A549 (cell line): ENCODE data around the gene RBFOX1. TPM values are rescaled to one million over a fixed set of nuclear protein-coding genes. Genes with fewer than 3 reads are reported as not detected.

Experiments
- ATAC-seq, 2 experiments: fragments of 200-7000 bp in 1 of 2; fragments of >200 bp in 1 of 2; cut with Nextera tagmentation in 1 of 2; cut with Tn5 transposase in 1 of 2; 3 replicates each; pipeline versions ENCODE4 v1.8.0 to v1.9.1; 2018 to 2020; ENCODE audit warnings: mild to moderate bottlenecking in 1 of 2, moderate library complexity in 1 of 2
- CTCF ChIA-PET: fragments of 300-600 bp; sonication (Branson Sonifier 250); formaldehyde crosslinking; extraction: SDS; loops from one replicate; lab custom pipeline; 2021; ENCODE audit warnings: antibody characterized with exemption, inconsistent platforms; lab: Yijun Ruan, JAX
- POLR2A ChIA-PET: fragments of 350-600 bp; formaldehyde crosslinking; extraction: SDS; loops from one replicate; lab custom pipeline; 2021; ENCODE audit warnings: antibody characterized with exemption, inconsistent platforms; lab: Yijun Ruan, JAX
- DNase-seq, 2 experiments: peaks; one replicate each; pipeline versions ENCODE4 v3.0.0 to v3.0.0-alpha.2; 2011 to 2016; ENCODE audit warnings: low read depth in 1 of 2, low spot score in 1 of 2
- FAIRE-seq: peaks from 2 replicates; lab custom pipeline; 2011; peaks lifted over from hg19 to GRCh38; lab: Jason Lieb, UNC
- H3K27ac ChIP-seq, 2 experiments: fragments of >200 bp; sonication (Bioruptor Twin); formaldehyde crosslinking; 3 replicates each; pipeline ENCODE4 v1.5.1; 2016 to 2017
- H3K4me1 ChIP-seq: fragments of >200 bp; sonication (Bioruptor Twin); formaldehyde crosslinking; 3 replicates; pipeline ENCODE4 v1.6.1; 2016
- H3K4me2 ChIP-seq: fragments of >200 bp; sonication (Bioruptor Twin); formaldehyde crosslinking; 3 replicates; pipeline ENCODE4 v1.6.1; 2016
- H3K4me3 ChIP-seq: fragments of >200 bp; sonication (Bioruptor Twin); formaldehyde crosslinking; 3 replicates; pipeline ENCODE4 v1.5.1; 2016
- H3K9me3 ChIP-seq: fragments of >200 bp; sonication (Bioruptor Twin); formaldehyde crosslinking; 3 replicates; pipeline ENCODE4 v1.6.1; 2016
- CEBPB ChIP-seq, 2 experiments: fragments of >200 bp in 1 of 2; sonication (Bioruptor Twin) in 1 of 2; formaldehyde crosslinking in 1 of 2; IDR thresholded peaks; 2 replicates each; pipeline ENCODE4 v1.6.1; 2012 to 2016
- FOXS1 ChIP-seq: fragments of 250-450 bp; sonication (Bioruptor Pico); IDR thresholded peaks from 2 replicates; pipeline ENCODE4 v1.5.0; 2020; ENCODE audit warnings: mild to moderate bottlenecking, moderate library complexity
- GATA3 ChIP-seq: IDR thresholded peaks from 2 replicates; pipeline ENCODE4 v1.6.1; 2012; ENCODE audit warnings: borderline replicate concordance
- HDAC2 ChIP-seq: fragments of 200-600 bp; sonication (generic); IDR thresholded peaks from 2 replicates; pipeline ENCODE4 v1.6.1; 2016
- JUN ChIP-seq, 2 experiments: fragments of >200 bp; sonication (Bioruptor Twin); formaldehyde crosslinking; IDR thresholded peaks; 2 replicates in 1 of 2; 3 replicates in 1 of 2; pipeline ENCODE4 v1.6.1; 2016 to 2017
- JUNB ChIP-seq: fragments of >200 bp; sonication (Bioruptor Twin); formaldehyde crosslinking; IDR thresholded peaks from 2 replicates; pipeline ENCODE4 v1.6.1; 2016
- KDM1A ChIP-seq: fragments of 200-600 bp; sonication (generic); IDR thresholded peaks from 2 replicates; pipeline ENCODE4 v1.6.1; 2016; ENCODE audit warnings: low read depth, mild to moderate bottlenecking
- KDM5A ChIP-seq: fragments of 200-600 bp; sonication (generic); IDR thresholded peaks from 2 replicates; pipeline ENCODE4 v1.6.1; 2016; ENCODE audit warnings: antibody characterized with exemption, mild to moderate bottlenecking
- MAFK ChIP-seq: fragments of 450-650 bp; IDR thresholded peaks from 2 replicates; pipeline ENCODE4 v1.6.1; 2014; ENCODE audit not compliant: partially characterized antibody
- MAZ ChIP-seq: fragments of 150-350 bp; IDR thresholded peaks from 2 replicates; pipeline ENCODE4 v1.6.1; 2014; ENCODE audit warnings: antibody characterized with exemption, low read depth, low read length, borderline replicate concordance
- MYC ChIP-seq: IDR thresholded peaks from 2 replicates; pipeline ENCODE4 v1.6.1; 2012; ENCODE audit warnings: mild to moderate bottlenecking, inconsistent platforms, low read length, improper control_type of control experiment, borderline replicate concordance
- NFE2L2 ChIP-seq: fragments of 150-350 bp; conservative IDR thresholded peaks from 2 replicates; pipeline ENCODE4 v1.6.1; 2014; ENCODE audit warnings: low read length
- NR3C1 ChIP-seq: fragments of >200 bp; sonication (Bioruptor Twin); formaldehyde crosslinking; IDR thresholded peaks from 3 replicates; pipeline ENCODE4 v1.6.1; 2017
- POLR2A ChIP-seq: IDR thresholded peaks from 2 replicates; pipeline ENCODE4 v1.6.1; 2012; ENCODE audit warnings: mild to moderate bottlenecking, low read length
- POLR2AphosphoS2 ChIP-seq: conservative IDR thresholded peaks from 2 replicates; pipeline ENCODE4 v1.6.1; 2012; ENCODE audit warnings: low read length, improper control_type of control experiment, inconsistent platforms
- RAD21 ChIP-seq, 2 experiments: fragments of >200 bp in 1 of 2; sonication (Bioruptor Twin) in 1 of 2; formaldehyde crosslinking in 1 of 2; IDR thresholded peaks in 1 of 2; conservative IDR thresholded peaks in 1 of 2; 2 replicates in 1 of 2; 3 replicates in 1 of 2; pipeline ENCODE4 v1.6.1; 2012 to 2018; ENCODE audit warnings: inconsistent platforms in 1 of 2
- RARB ChIP-seq: fragments of 250-450 bp; sonication (Bioruptor Pico); IDR thresholded peaks from 2 replicates; pipeline ENCODE4 v1.8.0; 2021; ENCODE audit warnings: mild to moderate bottlenecking, moderate library complexity
- SMC3 ChIP-seq: fragments of >200 bp; sonication (Bioruptor Twin); formaldehyde crosslinking; IDR thresholded peaks from 3 replicates; pipeline ENCODE4 v1.6.1; 2018; ENCODE audit warnings: inconsistent platforms
- SREBF2 ChIP-seq: fragments of 450-650 bp; IDR thresholded peaks from 2 replicates; pipeline ENCODE4 v1.6.1; 2014; ENCODE audit warnings: mild to moderate bottlenecking, moderate library complexity
- TFCP2L1 ChIP-seq: fragments of 250-450 bp; sonication (Bioruptor Pico); IDR thresholded peaks from 2 replicates; pipeline ENCODE4 v1.5.0; 2021; ENCODE audit warnings: mild to moderate bottlenecking
- TP53 ChIP-seq: fragments of 250-450 bp; sonication (Bioruptor Pico); IDR thresholded peaks from 2 replicates; pipeline ENCODE4 v1.5.0; 2021; ENCODE audit warnings: mild to moderate bottlenecking, moderate library complexity
- ZNF302 ChIP-seq: fragments of 250-450 bp; sonication (Bioruptor Pico); IDR thresholded peaks from 2 replicates; pipeline ENCODE4 v1.9.0; 2021; ENCODE audit warnings: inconsistent platforms, mild to moderate bottlenecking, moderate library complexity
- ZSCAN20 ChIP-seq: fragments of 250-450 bp; sonication (Bioruptor Pico); IDR thresholded peaks from 2 replicates; pipeline ENCODE4 v1.8.0; 2022; ENCODE audit warnings: mild to moderate bottlenecking, moderate library complexity
- WGBS: methylation state at CpG from one replicate; pipeline ENCODE4 v1.1.6; 2017; ENCODE audit errors: missing lambda C conversion rate; 5-methylcytosine and 5-hydroxymethylcytosine counted together
- polyA plus RNA-seq, 4 experiments: library from polyadenylated mRNA; depleted of rRNA in 3 of 4; stranded (reverse); fragments of >200 nt; fragmentation: RNase III in 1 of 4; extraction: RNeasy Plus Mini Kit Qiagen cat#74134 plus additional on column Dnase treatment in 1 of 4; gene quantifications; 2 replicates in 3 of 4; 3 replicates in 1 of 4; pipeline ENCODE4 v1.2.3, GENCODE V29; 2011 to 2017
- TF ChIP-seq, protein P1 (sequence below): fragments of 250-450 bp; sonication (Bioruptor Pico); IDR thresholded peaks from 2 replicates; pipeline ENCODE4 v1.5.0; 2020; ENCODE audit warnings: low read depth, mild to moderate bottlenecking, moderate library complexity
- TF ChIP-seq, protein P2 (sequence below): fragments of >200 bp; sonication (Bioruptor Twin); formaldehyde crosslinking; IDR thresholded peaks from 3 replicates; pipeline ENCODE4 v1.6.1; 2016
- TF ChIP-seq, protein P3 (sequence below): IDR thresholded peaks from 2 replicates; pipeline ENCODE4 v1.6.1; 2012
- TF ChIP-seq, protein P4 (sequence below): IDR thresholded peaks from 2 replicates; pipeline ENCODE4 v1.6.1; 2012
- TF ChIP-seq, protein P5 (sequence below): fragments of 200-600 bp; sonication (generic); IDR thresholded peaks from 2 replicates; pipeline ENCODE4 v1.6.1; 2016; ENCODE audit warnings: antibody characterized with exemption, mild to moderate bottlenecking, moderate library complexity

RBFOX1 gene
- polyA plus RNA-seq, 2 of the 4 experiments (the other 2 are of a cell fraction), result not detected

DNA sequence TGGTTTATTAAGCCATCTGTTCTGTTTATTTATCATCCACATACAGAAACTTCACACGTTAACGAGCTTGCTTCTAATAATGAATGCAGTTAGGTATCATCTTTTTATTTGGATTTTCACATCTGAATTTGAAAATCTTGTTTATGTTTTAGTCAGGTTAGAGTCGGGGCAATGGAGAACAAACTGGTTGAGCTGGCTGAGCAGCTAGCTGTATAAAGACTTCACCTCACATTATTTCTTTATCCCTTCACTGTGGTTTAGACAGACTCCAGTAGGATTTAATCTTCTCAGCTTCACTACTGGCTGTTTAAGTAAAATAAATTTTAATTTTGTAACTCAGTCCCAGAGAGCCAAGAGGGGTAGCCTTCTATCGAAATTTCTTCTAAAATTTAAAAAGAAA lies 415.9 kb downstream of the RBFOX1 start:
- TF ChIP-seq SMC3 (no peak), MYC (no peak), TP53 (no peak), CEBPB (IDR thresholded peaks at IDR 0.05) (no peak), ZNF302 (no peak), JUN (IDR thresholded peaks at IDR 0.05) (no peak), KDM1A (no peak), TFCP2L1 (CRISPR knock-in tag) (no peak), NR3C1 (no peak), GATA3 (no peak)
- TF ChIP-seq, protein P1, sequence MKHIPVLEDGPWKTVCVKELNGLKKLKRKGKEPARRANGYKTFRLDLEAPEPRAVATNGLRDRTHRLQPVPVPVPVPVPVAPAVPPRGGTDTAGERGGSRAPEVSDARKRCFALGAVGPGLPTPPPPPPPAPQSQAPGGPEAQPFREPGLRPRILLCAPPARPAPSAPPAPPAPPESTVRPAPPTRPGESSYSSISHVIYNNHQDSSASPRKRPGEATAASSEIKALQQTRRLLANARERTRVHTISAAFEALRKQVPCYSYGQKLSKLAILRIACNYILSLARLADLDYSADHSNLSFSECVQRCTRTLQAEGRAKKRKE (CRISPR knock-in tag), result no peak
- TF ChIP-seq, protein P2, sequence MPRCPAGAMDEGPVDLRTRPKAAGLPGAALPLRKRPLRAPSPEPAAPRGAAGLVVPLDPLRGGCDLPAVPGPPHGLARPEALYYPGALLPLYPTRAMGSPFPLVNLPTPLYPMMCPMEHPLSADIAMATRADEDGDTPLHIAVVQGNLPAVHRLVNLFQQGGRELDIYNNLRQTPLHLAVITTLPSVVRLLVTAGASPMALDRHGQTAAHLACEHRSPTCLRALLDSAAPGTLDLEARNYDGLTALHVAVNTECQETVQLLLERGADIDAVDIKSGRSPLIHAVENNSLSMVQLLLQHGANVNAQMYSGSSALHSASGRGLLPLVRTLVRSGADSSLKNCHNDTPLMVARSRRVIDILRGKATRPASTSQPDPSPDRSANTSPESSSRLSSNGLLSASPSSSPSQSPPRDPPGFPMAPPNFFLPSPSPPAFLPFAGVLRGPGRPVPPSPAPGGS, result no peak
- TF ChIP-seq, protein P3, sequence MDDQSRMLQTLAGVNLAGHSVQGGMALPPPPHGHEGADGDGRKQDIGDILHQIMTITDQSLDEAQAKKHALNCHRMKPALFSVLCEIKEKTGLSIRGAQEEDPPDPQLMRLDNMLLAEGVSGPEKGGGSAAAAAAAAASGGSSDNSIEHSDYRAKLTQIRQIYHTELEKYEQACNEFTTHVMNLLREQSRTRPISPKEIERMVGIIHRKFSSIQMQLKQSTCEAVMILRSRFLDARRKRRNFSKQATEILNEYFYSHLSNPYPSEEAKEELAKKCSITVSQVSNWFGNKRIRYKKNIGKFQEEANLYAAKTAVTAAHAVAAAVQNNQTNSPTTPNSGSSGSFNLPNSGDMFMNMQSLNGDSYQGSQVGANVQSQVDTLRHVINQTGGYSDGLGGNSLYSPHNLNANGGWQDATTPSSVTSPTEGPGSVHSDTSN, result no peak
- TF ChIP-seq, protein P4, sequence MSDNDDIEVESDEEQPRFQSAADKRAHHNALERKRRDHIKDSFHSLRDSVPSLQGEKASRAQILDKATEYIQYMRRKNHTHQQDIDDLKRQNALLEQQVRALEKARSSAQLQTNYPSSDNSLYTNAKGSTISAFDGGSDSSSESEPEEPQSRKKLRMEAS, result no peak
- TF ChIP-seq, protein P5, sequence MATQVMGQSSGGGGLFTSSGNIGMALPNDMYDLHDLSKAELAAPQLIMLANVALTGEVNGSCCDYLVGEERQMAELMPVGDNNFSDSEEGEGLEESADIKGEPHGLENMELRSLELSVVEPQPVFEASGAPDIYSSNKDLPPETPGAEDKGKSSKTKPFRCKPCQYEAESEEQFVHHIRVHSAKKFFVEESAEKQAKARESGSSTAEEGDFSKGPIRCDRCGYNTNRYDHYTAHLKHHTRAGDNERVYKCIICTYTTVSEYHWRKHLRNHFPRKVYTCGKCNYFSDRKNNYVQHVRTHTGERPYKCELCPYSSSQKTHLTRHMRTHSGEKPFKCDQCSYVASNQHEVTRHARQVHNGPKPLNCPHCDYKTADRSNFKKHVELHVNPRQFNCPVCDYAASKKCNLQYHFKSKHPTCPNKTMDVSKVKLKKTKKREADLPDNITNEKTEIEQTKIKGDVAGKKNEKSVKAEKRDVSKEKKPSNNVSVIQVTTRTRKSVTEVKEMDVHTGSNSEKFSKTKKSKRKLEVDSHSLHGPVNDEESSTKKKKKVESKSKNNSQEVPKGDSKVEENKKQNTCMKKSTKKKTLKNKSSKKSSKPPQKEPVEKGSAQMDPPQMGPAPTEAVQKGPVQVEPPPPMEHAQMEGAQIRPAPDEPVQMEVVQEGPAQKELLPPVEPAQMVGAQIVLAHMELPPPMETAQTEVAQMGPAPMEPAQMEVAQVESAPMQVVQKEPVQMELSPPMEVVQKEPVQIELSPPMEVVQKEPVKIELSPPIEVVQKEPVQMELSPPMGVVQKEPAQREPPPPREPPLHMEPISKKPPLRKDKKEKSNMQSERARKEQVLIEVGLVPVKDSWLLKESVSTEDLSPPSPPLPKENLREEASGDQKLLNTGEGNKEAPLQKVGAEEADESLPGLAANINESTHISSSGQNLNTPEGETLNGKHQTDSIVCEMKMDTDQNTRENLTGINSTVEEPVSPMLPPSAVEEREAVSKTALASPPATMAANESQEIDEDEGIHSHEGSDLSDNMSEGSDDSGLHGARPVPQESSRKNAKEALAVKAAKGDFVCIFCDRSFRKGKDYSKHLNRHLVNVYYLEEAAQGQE, result no peak
- TF ChIP-seq, all 56 proteins: peak for 0
- no peaks in the 10 kb centered on the region for H3K4me1 ChIP-seq
- no peak for DNase-seq
- ChIA-PET CTCF (no interaction called here), POLR2A (no interaction called here)
- whole genome bisulfite sequencing, result 3% methylated on average over 4 of the region's 4 CpGs
- no peak overlapping the region for H3K27ac ChIP-seq
- H3K4me2 ChIP-seq, result no peak overlapping the region
- H3K9me3 ChIP-seq, result no peaks in the 10 kb centered on the region
- no peak for FAIRE-seq
- ATAC-seq, result no peak
- no peak overlapping the region for H3K4me3 ChIP-seq

DNA sequence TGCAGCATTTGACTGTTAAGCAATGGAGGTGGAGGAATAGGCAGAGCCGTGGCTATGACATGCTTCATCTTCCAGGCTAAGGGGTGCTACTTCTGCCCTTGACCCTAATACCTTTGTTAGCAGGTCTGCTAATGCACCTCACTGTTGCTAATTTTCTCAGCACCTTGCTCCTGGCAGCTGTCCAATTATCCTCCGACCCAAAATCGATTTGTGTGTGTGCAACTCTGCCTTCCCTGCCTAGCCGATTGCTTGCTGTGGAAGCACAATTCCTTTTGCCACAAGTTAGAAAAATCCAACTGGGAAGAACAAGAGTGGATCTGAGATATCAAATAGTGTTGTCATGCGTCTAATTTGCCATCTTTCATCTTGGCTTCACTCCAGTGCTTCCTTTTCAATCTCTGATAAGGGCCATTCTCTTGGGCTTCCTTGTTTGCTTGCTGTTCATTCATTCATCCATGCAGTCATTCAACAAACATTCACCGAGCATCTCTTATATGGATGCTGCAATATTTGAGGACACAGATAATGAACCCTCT lies 422.8 kb downstream of the RBFOX1 start:
- FAIRE-seq (no peak), DNase-seq (no peak), ATAC-seq (no peak)
- POLR2A ChIA-PET, result no interaction called here
- H3K9me3 ChIP-seq, result no peaks in the 10 kb centered on the region
- no peak overlapping the region for H3K27ac ChIP-seq
- CTCF ChIA-PET, result no interaction called here
- no peak for TF ChIP-seq SREBF2
- TF ChIP-seq KDM5A, result no peak
- no peak for TF ChIP-seq NFE2L2
- no peak for TF ChIP-seq JUNB
- TF ChIP-seq RARB (CRISPR knock-in tag), result no peak
- no peak for TF ChIP-seq KDM1A
- TF ChIP-seq POLR2AphosphoS2, result no peak
- no peak for TF ChIP-seq ZSCAN20
- TF ChIP-seq GATA3, result no peak
- TF ChIP-seq MAZ, result no peak
- no peak for TF ChIP-seq HDAC2
- TF ChIP-seq FOXS1 (CRISPR knock-in tag), result no peak
- TF ChIP-seq MAFK, result no peak
- TF ChIP-seq, protein P2, result no peak
- no peak for TF ChIP-seq POLR2A
- no peak for TF ChIP-seq RAD21 (conservative IDR thresholded peaks at IDR 0.05 in 1 of 2, IDR thresholded peaks at IDR 0.05 in 1 of 2)
- H3K4me3 ChIP-seq, result no peak overlapping the region
- H3K4me2 ChIP-seq, result no peak overlapping the region
- H3K4me1 ChIP-seq, result no peaks in the 10 kb centered on the region
- 3% methylated on average over 6 of the region's 6 CpGs for WGBS
